ENCODE measurements around the gene FAM163B. TPM values are rescaled to one million over a fixed set of nuclear protein-coding genes. Genes with fewer than 3 reads are reported as not detected.

Gene FAM163B
- total and polyA plus RNA-seq, 9 of the 15 experiments (the other 6 are each of a cell fraction or from before 2014, with no cell fraction given): not detected

GRCh38 chr9:133532937-133533668 lies 76.1 kb downstream of the FAM163B start (continued):
- no peak for TF ChIP-seq ATF7 (IDR thresholded peaks at IDR 0.05)
- TF ChIP-seq ZBTB33 (CRISPR knock-in tag; IDR thresholded peaks at IDR 0.05): no peak

- Histone ChIP-seq H3K79me2 (ENCODE audit: control insufficient read depth, insufficient read depth, low read length) (no peaks in the 10 kb centered on the region), H3K27ac (ENCODE audit: extremely low read depth, low read depth, low read length) (no peak overlapping the region), H3K36me3 (ENCODE audit: control insufficient read depth, insufficient read depth, low read length) (no peaks in the 10 kb centered on the region), H3K27me3 (ENCODE audit: control insufficient read depth in 2 of 2, insufficient read depth in 2 of 2, low read length in 2 of 2) (peaks cover 60 to 93% of the 10 kb centered on the region in 2 experiments; a peak in 4 of 5 replicates), H2AFZ (ENCODE audit: low read depth, low read length) (no peak overlapping the region), H3K4me2 (ENCODE audit: insufficient read depth, low read length) (no peak overlapping the region), H4K20me1 (replicated peaks; ENCODE audit: control insufficient read depth, insufficient read depth, low read length) (peaks cover 35% of the 10 kb centered on the region), H3K9me3 (replicated peaks; ENCODE audit: control insufficient read depth, insufficient read depth, low read depth, low read length) (no peaks in the 10 kb centered on the region), H3K9ac (ENCODE audit: insufficient read depth in 1 of 2, low read depth in 2 of 2, low read length in 2 of 2) (no peak overlapping the region; a peak in 1 of 4 replicates), H3K4me3 (no peak overlapping the region), H3K9me1 (ENCODE audit: control insufficient read depth, insufficient read depth, low read length) (no peaks in the 10 kb centered on the region), H3K4me1 (replicated peaks in 1 of 2; ENCODE audit: control insufficient read depth in 2 of 2, insufficient read depth in 2 of 2, low read length in 2 of 2) (peaks cover 0 to 34% of the 10 kb centered on the region in 2 experiments; a peak in 2 of 5 replicates)
- in situ Hi-C loops (cut with MboI) (no loop called here), intact Hi-C loops (cut with micrococcal nuclease) (no loop called here)
- ATAC-seq (no peak), FAIRE-seq (no peak), DNase-seq (ENCODE audit: extremely low read depth in 1 of 4, low spot score in 3 of 4) (no peak)
- ChIA-PET CTCF (ENCODE audit: low intra/inter-chr PET ratio) (no interaction called here), POLR2A (interaction anchor here (0.7 to 1.3 kb wide), 2 partner anchors 13 to 88 kb away, joined by 3 to 4 read pairs; no protein-coding TSS in a partner anchor)
- no TSS peak for BruUV-seq (replicated peaks)
- WGBS (ENCODE audit: insufficient coverage, low coverage, missing lambda C conversion rate): under 1% methylated on average over 8 of the region's 9 CpGs
- no peak for TF ChIP-seq RFX1 (IDR thresholded peaks at IDR 0.05)
- no peak for TF ChIP-seq HNRNPLL (IDR thresholded peaks at IDR 0.05; ENCODE audit: low read depth, low read length, poor library complexity, severe bottlenecking)
- TF ChIP-seq HDAC1 (IDR thresholded peaks at IDR 0.05): no peak
- TF ChIP-seq CEBPG (CRISPR knock-in tag; IDR thresholded peaks at IDR 0.05): no peak
- no peak for TF ChIP-seq CEBPG (tag; conservative IDR thresholded peaks at IDR 0.05 in 1 of 2, IDR thresholded peaks at IDR 0.05 in 1 of 2)
- TF ChIP-seq XRCC4 (IDR thresholded peaks at IDR 0.05; ENCODE audit: extremely low read depth, insufficient read depth, insufficient read length): no peak
- no peak for TF ChIP-seq CCNT2 (IDR thresholded peaks at IDR 0.05; ENCODE audit: borderline replicate concordance, extremely low read depth, insufficient read length, low read depth, low read length)
- no peak for TF ChIP-seq ZNF511 (CRISPR knock-in tag; IDR thresholded peaks at IDR 0.05)
- no peak for TF ChIP-seq MXD1 (CRISPR knock-in tag; IDR thresholded peaks at IDR 0.05; ENCODE audit: borderline replicate concordance, poor library complexity, severe bottlenecking)
- no peak for TF ChIP-seq ARHGAP35 (IDR thresholded peaks at IDR 0.05; ENCODE audit: partially characterized antibody)
- no peak for TF ChIP-seq MLLT1 (IDR thresholded peaks at IDR 0.05)
- TF ChIP-seq MYNN (IDR thresholded peaks at IDR 0.05): no peak
- no peak for TF ChIP-seq MYNN (CRISPR knock-in tag; IDR thresholded peaks at IDR 0.05)
- no peak for TF ChIP-seq ZNF717 (CRISPR knock-in tag; IDR thresholded peaks at IDR 0.05)
- TF ChIP-seq MBD2 (IDR thresholded peaks at IDR 0.05; ENCODE audit: borderline replicate concordance, low read depth): no peak
These were observed 77.9 kb downstream of the FAM163B start for GRCh38 chr9:133531293-133531692.

Measured in K562 (cell line).